GM12865 (cell line): ENCODE results near the gene CCDC192.

Experiments
- DNase-seq: peaks from one replicate; pipeline ENCODE4 v3.0.0; 2010; ENCODE audit warnings: low read depth
- H3K4me3 ChIP-seq: 2 replicates; pipeline ENCODE4 v1.5.1; 2011; ENCODE audit warnings: mild to moderate bottlenecking, low read depth, low read length, control low read depth
- TF ChIP-seq, protein P1 (sequence below): IDR thresholded peaks from 2 replicates; pipeline ENCODE4 v1.5.1; 2011; ENCODE audit warnings: low read length, control low read depth, low read depth, inconsistent platforms; ENCODE audit not compliant: insufficient read depth; ENCODE audit errors: missing control alignments

Gene CCDC192

DNA sequence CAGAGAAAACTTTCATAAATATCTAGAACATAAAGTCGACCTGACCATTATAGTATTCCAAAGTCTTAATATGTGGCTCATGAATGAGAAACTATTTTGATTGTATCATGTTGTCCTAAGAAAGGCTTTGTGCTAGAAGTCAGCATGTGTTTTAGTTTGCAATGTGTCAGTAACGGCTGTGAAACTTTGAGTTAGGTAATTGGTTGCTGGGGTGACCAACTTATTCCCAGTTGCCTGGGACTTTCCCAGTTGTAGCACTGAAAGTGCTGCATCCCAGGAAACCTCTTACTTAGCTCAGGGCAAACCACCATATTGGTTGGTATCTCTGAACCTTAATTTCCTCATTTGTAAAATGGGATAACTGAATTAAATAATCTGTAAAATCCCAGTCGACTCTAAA lies 265.8 kb downstream of the CCDC192 start:
- DNase-seq, result no peak
- TF ChIP-seq, protein P1, sequence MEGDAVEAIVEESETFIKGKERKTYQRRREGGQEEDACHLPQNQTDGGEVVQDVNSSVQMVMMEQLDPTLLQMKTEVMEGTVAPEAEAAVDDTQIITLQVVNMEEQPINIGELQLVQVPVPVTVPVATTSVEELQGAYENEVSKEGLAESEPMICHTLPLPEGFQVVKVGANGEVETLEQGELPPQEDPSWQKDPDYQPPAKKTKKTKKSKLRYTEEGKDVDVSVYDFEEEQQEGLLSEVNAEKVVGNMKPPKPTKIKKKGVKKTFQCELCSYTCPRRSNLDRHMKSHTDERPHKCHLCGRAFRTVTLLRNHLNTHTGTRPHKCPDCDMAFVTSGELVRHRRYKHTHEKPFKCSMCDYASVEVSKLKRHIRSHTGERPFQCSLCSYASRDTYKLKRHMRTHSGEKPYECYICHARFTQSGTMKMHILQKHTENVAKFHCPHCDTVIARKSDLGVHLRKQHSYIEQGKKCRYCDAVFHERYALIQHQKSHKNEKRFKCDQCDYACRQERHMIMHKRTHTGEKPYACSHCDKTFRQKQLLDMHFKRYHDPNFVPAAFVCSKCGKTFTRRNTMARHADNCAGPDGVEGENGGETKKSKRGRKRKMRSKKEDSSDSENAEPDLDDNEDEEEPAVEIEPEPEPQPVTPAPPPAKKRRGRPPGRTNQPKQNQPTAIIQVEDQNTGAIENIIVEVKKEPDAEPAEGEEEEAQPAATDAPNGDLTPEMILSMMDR, result no peak
- no peak overlapping the region for H3K4me3 ChIP-seq

DNA sequence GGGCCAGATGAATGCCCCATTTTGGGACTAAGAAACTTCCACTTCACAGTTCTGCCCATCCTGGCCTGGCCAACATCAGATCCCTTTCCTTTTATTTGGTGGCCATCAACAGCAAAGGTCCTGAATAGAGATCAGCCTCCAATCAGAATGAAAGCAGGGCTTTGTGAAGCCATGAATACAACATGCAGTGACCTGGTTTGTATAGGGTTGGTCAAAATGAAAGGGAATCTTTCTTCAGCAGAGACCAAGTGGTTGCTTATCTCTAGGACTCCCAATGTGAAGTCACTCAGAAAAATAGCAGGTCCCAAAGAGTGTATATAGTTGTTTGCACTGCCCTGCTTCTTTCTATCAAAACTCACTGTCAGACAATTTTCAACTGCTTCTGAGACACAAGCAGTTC lies 266.5 kb downstream of the CCDC192 start:
- DNase-seq, result no peak
- H3K4me3 ChIP-seq, result no peak overlapping the region
- TF ChIP-seq, protein P1, result no peak

DNA sequence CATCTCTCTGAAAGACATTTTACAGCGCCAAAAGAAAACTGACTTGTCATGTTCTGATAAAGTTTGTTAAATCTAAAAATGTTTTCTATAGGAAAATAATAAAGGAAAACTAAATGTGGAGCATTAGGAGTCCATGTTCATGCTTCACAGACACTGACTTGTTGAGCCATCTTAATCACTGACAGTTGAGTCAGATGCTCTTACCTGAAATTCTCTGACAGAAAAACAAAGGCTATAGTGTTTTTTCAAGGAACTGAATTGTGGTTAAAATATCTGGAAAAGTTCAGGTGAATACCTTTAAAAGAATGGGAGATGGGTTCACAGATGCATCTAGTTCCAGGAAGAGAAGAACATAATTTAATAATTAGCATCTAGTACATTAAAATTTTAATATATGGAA lies 266.9 kb downstream of the CCDC192 start:
- no peak for DNase-seq
- TF ChIP-seq, protein P1, result no peak
- no peak overlapping the region for H3K4me3 ChIP-seq

DNA sequence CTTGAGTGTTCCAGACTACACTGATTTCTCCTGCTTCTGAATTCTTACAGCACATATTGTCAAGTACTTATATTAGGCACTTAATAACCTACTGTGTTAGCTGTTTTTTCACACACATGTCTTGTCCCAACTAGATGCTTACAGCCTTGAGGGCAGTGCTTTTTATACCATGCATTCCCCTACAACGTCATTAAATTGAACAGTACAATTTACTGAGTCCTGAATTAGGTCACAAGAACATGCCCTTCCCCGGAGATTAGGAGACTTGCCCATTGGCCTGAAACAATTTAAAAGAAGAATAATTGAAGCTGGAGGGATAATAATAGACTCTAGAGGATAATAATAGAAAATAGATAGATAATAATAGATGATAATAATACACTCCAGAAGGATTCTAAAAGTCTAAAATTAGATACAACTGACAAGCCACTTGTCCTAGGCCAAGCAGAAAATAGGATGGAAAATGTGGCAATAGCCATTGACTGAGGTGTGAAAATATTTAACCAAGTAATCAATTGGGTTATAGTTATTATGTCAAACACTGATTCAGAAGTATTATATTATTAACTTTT lies 267.7 kb downstream of the CCDC192 start:
- TF ChIP-seq, protein P1, result no peak
- DNase-seq, result no peak
- H3K4me3 ChIP-seq, result no peak overlapping the region

DNA sequence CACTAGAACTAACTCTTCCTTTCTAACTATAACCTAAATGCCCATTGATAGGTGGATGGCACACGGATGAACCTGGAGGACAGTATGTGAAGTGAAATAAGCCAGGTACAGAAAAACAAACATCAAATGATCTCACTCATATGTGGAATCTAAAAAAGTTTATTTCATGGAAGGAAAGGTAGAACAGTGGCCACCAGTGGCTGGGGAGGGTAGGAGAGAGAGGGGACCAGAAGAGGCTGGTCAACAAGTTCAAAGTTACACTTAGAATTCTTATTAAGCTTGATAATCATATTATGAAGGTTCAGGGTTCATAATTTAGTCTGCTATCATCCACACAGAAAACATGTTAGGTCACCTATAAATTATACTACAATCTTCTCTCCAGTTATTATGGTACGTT lies 272.8 kb downstream of the CCDC192 start:
- DNase-seq, result no peak
- TF ChIP-seq, protein P1, result no peak
- H3K4me3 ChIP-seq, result no peak overlapping the region

DNA sequence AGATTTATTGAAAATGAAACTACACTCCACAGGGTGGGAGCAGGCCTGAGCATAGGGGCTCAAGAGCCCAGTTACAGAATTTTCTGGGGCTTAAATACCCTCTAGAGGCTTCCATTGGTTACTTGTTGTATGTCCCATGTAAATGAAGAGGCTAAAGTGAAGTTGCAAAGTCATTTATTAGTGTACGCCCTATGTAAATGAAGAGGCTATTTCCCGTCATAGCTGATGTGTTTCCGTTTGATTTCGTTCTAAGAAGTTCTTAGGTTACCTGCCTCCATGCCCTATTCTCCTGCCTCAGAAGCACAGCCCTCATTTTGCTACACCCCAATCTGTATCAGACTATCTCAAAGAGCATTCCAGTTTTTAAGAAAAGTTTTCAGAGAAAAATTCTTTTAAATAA lies 273.3 kb downstream of the CCDC192 start:
- no peak overlapping the region for H3K4me3 ChIP-seq
- TF ChIP-seq, protein P1, result no peak
- DNase-seq, result no peak

DNA sequence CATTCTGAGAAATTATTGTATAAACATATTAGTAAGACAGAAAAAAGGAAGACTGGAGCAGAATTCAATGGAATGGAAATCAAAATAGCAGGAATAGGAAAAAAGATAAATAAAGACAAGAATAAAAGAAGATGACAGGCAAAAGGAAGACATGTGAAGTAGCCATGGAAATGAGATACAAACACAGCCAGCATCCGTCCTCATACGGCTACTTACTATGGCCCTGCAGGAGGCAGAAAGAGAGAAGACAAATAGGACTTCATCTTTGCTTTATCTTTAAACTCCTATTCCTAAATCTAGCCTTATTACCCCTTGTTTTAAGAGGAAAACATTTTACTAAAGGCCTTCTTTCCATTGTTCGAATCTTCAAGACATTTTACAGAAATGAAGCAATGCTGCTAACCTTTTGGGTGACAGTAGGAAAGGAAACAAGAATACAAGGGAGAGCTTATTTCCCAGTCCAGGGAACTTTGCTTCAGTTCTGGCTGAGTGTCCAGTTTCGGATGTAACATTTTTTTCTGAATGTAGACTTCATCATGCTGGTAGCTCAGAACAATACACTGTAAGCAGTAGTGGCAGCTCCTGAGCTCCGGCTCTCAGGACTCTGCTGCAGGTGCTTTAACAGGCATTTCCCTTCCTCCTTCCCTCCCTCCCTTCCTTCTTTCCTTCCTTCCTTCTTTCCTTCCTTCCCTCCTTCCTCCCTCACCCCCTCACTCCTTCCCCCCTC lies 274.0 kb downstream of the CCDC192 start:
- H3K4me3 ChIP-seq, result no peak overlapping the region
- no peak for DNase-seq
- TF ChIP-seq, protein P1, result no peak
